NK-92 (cell line): ENCODE data around the gene PIK3CB.
"Not testable (repeated sequence)": the region's sequence is repeated elsewhere in the genome, so short reads cannot be mapped to it uniquely, and the experiment has no call there.

Source experiments
- DNase-seq: peaks from one replicate; lab custom pipeline; 2025; ENCODE audit not compliant: unreplicated experiment; lab: John Stamatoyannopoulos, UW

The PIK3CB gene

DNA sequence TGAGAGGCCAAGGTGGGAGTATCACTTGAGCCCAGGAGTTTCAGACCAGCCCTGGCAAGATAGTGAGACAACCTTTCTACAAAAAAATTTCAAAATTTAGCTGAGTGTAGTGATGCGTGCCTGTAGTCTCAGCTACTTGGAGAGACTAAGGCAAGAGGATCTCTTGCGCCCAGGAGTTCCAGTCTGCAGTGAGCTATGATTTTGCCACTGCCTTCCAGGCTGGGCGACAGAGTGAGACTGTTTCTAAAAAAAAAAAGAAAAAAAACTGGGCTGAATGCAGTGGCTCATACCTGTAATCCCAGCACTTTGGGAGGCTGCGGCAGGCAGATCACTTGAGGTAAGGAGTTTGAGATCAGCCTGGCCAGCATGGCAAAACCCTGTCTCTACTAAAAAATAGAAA lies 14.0 kb upstream of the PIK3CB start:
- no peak for DNase-seq

- not testable (repeated sequence) for DNase-seq
Measured at GRCh38 chr3:138846824-138847223, 12.1 kb upstream of the PIK3CB start.

GRCh38 chr3:138846262-138846791 lies 11.6 kb upstream of the PIK3CB start:
- DNase-seq, result no peak

- DNase-seq, result no peak
Measured at GRCh38 chr3:138845771-138846173, 11.0 kb upstream of the PIK3CB start.

- no peak for DNase-seq
Measured at GRCh38 chr3:138845181-138845601, 10.5 kb upstream of the PIK3CB start.

DNA sequence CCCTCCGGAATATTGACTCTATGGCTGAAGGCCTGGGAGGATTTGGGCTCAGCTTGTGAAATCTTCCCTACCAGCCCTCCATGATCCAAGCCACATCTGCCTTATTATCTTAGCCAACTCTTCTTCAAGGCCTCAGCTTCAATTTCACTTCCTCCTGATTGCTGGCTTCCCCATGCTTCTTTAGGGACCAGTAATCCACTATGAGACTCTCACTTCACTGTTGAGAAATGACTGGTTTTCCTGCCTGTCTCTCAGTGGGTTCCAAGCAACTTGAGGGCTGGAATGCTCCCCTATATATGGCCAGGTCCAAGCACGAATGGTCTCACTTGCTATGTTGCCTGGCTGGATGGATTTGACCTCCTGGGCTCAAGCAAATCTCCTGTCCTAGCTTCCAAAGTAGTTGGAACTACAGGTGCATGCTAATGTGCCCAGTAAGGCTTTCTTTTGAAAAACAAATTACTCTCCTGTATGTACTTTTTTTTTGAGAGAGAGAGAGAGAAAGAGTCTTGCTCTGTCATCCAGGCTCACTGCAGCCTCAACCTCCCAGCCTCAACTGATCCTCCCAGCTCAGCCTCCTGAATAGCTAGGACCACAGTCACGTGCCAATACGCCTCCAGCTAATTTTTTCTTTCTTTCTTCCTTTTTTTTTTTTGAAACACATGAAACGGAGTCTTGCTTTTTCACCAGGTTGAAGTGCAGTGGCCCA lies 7.9 kb upstream of the PIK3CB start:
- DNase-seq, result no peak

GRCh38 chr3:138838385-138838784 lies 3.7 kb upstream of the PIK3CB start:
- not testable (repeated sequence) for DNase-seq

GRCh38 chr3:138835846-138836245 lies 1.1 kb upstream of the PIK3CB start:
- DNase-seq, result not testable (repeated sequence)

- DNase-seq, result no peak
Measured at GRCh38 chr3:138835397-138835757, 649 bp upstream of the PIK3CB start.

- DNase-seq, result no peak
Measured at GRCh38 chr3:138833899-138834595, 681 bp downstream of the PIK3CB start.

DNA sequence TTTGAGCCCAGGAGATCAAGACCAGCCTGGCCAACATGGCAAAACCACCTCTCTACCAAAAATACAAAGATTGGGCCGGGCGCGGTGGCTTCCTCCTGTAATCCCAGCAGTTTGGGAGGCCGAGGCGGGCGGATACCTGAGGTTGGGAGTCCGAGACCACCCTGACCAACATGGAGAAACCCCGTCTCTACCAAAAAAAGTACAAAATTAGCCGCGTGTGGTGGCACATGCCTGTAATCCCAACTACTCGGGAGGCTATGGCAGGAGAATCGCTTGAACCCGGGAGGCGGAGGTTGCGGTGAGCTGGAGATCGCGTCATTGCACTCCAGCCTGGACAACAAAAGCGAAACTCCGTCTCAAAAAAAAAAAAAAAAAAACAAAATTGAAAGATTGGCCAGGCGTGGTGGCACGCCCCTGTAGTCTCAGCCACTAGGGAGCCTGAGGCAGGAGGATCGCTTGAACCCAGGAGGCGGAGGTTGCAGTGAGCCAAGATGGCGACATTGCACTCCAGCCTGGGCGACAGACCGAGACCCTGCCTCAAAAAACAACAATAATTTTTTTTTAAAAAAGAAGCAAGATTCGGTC lies 2.2 kb downstream of the PIK3CB start:
- not testable (repeated sequence) for DNase-seq

DNA sequence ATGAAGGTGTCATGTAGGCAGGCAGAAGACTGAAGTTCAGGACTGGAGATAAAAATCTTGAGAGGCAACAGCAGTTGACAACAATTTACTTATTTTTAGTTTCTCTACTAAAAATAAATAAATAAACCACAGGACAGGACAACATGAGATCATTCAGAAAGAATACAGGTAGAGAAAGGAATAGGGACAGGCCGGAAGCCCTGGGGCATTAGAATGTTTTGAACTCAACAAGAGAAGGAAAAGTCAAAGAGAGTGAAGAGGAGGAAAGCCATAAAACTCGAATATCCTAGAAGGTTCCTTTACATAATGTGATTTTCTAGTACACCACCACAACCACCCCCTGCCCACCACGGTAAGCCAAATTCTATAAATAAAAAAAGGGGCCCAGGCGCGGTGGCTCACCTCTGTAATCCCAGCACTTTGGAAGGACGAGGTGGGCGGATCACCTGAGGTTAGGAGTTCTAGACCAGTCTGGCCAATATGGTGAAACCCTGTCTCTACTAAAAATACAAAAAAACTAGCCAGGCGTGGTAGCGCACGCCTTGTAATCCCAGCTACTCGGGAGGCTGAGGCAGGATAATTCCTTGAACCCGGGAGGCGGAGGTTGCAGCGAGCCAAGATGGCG lies 4.7 kb downstream of the PIK3CB start:
- DNase-seq, result no peak

DNA sequence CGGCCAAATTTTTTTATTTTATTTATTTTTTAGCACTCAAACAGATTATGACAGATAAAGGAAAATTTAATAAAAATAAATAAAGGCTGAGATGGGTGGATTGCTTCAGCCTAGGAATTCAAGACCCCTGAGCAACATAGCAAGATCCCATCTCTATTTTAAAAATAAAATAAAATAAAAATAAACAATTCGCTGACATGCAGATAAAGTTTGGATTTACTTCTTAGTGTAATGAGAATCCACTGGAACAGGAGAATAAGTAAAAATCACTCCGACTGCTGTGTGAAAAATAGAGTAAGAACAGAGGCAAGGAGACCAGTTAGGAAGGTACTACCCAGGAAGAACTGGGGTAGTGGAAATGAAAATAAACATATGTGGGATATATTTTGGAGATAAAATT lies 5.6 kb downstream of the PIK3CB start:
- no peak for DNase-seq

DNA sequence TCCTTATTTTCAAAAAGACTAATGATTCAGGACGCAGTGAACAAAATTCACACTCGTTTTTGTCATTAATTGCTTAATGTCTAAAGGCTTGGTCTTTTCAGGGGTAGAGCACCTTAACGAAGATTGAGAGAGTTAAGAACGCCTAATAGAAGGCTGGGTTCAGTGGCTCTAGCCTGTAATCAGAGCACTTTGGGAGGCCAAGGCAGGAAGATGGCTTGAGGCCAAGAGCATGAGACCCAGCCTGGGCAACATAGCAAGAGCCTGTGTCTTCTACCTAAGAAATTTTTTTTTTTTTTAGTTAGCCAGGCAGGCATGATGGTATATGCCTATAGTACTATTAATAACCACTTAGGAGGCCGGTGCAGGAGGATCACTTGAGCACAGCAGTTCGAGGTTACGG lies 7.5 kb downstream of the PIK3CB start:
- no peak for DNase-seq

- DNase-seq, result no peak
Measured at GRCh38 chr3:138825336-138825735, 9.4 kb downstream of the PIK3CB start.

- DNase-seq, result no peak
Measured at GRCh38 chr3:138824114-138824506, 10.6 kb downstream of the PIK3CB start.

DNA sequence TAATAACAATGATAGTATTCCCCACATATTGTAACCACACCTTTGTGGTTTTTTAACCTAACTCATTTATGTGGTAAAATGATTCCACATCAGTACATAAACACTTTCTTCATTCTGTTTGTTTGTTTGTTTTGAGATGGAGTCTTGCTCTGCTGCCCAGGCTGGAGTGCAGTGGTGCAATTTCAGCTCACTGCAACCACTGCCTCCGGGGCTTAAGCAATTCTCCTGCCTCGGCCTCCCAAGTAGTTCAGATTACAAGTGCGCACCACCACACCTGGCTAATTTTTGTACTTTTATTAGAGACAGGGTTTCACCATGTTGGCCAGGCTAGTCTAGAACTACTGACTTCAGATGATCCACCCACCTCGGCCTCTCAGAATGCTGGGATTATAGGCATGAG lies 14.3 kb downstream of the PIK3CB start:
- not testable (repeated sequence) for DNase-seq

DNA sequence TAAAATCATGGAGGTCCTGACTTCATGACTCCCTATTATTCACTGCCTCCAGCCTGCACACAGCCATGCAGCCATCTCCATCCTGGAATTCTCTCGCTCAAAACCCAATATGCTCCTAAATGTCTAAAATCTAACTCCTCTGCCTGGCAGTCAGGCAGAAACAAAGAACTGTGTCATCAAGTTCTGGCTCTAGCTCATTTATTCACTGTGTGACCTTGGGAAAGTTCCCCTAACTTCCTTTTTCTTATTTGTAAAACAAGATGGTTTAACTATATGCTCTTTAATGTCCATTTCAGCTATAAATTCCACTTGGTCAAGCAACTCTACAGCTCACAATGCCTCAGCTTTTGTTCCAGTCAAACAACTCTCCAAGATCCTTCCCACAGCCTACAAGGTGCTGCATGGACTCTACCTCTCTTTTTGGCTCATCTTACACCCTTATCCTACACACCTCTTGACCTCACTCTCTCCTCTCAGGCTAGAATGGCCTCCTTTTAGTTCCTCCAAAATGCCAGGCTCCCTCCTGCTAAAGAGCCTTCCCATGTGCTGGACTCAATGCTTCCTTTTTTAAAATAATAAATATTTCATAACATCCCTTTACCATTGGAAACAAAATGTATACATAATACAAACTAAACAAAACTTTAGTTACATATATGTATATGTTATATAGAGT lies 16.4 kb downstream of the PIK3CB start:
- no peak for DNase-seq

GRCh38 chr3:138817695-138818094 lies 17.0 kb downstream of the PIK3CB start:
- no peak for DNase-seq

DNA sequence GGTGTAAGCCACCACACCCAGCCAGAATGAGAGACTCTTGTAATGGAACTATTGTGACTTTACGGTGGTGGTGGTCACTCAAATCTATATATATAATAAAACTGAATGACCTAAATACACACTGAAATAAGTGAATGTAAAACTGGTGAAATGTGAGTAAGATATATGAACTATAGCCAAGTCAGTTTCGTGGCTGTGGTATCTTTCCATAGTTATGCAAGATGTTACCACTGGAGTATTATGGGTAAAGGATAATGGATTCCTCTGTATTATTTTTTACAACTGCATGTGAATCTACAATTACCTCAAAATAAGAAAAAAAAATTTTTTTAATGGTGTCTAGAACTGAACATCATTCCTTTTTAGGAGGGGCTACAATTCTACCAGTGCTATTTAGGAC lies 21.9 kb downstream of the PIK3CB start:
- no peak for DNase-seq
